ENCODE measurements around the gene COX6B2. TPM values are rescaled to one million over a fixed set of nuclear protein-coding genes. Genes with fewer than 3 reads are reported as not detected.

The COX6B2 gene
- total RNA-seq, 4 donors from 2014 or later: not detected

DNA sequence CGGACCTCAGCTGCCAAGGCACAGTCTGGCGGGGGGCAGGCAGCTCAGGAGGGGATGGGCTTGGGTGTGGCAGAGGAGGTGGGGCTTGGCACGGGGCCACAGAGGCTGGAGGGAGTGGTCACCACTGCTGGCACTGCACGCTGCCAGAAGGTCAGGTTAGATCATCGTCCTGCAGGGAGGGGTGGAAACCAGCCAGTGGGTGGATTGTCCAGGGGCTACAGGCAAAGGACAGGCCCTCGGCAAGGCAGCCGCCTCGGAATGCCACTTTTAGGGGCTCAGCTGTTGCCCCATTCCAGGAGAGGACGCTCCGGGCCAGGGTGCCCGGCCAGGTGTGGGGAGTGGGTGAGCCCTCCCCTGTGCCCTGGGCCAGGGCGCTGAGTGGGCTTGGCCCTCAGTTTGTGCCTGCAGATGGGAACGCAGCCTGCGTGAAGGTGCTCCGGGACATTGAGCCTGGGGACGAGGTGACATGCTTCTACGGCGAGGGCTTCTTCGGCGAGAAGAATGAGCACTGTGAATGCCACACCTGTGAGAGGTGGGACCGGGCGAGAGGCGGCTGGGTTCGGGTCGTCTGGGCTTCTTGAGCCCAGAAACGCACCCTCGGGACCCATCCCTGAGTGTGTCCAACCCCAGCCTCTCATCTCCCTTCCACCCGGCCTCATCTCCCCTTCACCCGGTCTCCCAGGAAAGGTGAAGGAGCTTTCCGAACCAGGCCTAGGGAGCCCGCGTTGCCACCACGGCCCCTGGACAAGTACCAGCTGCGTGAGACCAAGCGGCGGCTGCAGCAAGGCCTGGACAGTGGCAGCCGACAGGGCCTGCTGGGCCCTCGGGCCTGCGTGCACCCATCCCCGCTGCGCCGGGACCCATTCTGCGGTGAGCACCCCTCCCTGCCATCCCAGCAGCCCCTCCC, 8.4 kb downstream of the COX6B2 start:
- peak overlapping the region in 2 of 4 donors; percentile 37 to 62 for H3K27ac ChIP-seq
- peak; percentile 54 for ATAC-seq
- H3K4me3 ChIP-seq: no peak overlapping the region
- H3K27me3 ChIP-seq: peaks cover 21% of the 10 kb centered on the region
- peaks cover 0 to 37% (median 7%) of the 10 kb centered on the region in 3 donors for H3K4me1 ChIP-seq
- peaks cover 0 to 53% of the 10 kb centered on the region in 2 donors for H3K36me3 ChIP-seq
- no peaks in the 10 kb centered on the region for H3K9me3 ChIP-seq
- WGBS, 2 donors (ENCODE audit: low coverage in 1 of 2): 81 to 83% methylated on average over 2 to 11 of the region's 43 CpGs
- TF ChIP-seq POLR2A (IDR thresholded peaks at IDR 0.05) (no peak), POLR2AphosphoS5 (IDR thresholded peaks at IDR 0.05) (no peak), EP300 (IDR thresholded peaks at IDR 0.05) (no peak)
- TF ChIP-seq, protein P1, sequence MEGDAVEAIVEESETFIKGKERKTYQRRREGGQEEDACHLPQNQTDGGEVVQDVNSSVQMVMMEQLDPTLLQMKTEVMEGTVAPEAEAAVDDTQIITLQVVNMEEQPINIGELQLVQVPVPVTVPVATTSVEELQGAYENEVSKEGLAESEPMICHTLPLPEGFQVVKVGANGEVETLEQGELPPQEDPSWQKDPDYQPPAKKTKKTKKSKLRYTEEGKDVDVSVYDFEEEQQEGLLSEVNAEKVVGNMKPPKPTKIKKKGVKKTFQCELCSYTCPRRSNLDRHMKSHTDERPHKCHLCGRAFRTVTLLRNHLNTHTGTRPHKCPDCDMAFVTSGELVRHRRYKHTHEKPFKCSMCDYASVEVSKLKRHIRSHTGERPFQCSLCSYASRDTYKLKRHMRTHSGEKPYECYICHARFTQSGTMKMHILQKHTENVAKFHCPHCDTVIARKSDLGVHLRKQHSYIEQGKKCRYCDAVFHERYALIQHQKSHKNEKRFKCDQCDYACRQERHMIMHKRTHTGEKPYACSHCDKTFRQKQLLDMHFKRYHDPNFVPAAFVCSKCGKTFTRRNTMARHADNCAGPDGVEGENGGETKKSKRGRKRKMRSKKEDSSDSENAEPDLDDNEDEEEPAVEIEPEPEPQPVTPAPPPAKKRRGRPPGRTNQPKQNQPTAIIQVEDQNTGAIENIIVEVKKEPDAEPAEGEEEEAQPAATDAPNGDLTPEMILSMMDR (IDR thresholded peaks at IDR 0.05): no peak

DNA sequence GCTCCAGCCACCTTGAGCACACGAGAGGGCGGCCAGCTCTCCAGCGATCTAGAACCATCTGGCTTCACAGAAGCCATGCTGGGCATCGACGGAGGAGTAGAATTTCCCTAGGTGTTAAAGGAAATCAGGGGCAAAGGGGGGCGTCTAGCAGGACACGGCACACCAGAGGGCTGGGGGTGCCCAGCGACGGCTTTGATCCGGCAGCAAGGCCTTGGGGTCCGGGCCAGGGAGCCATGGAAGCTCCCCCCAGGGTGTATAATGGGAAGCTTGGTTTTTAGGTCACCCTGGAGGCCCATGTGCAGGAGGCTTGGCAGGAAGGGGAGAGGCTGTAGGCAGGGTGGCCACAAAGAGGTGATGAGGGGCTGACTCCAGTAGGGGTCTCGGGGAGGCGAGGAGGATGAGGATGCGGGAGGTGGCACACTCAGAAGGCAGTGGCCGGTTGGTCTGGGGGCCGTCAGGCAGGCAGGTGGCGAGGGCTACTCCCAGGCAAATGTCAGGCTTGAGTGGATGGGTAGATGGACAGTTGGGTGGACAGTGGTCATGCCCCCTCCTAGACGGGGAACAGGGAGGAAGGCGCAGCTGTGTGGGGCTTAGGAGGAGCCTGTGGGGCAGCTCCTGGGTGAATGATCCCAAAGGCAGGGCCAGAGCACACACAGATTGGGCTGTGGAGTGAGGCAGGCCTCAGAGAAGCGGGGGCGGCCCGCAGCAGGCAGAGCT, 9.3 kb downstream of the COX6B2 start:
- Histone ChIP-seq H3K4me1 (peaks cover 0 to 45% (median 15%) of the 10 kb centered on the region in 3 donors), H3K4me3 (no peak overlapping the region), H3K27ac (peak overlapping the region in 2 of 4 donors; percentile 37 to 62), H3K36me3 (peaks cover 0 to 53% of the 10 kb centered on the region in 2 donors), H3K9me3 (no peaks in the 10 kb centered on the region), H3K27me3 (peaks cover 13% of the 10 kb centered on the region)
- no peak for ATAC-seq
- TF ChIP-seq POLR2AphosphoS5 (IDR thresholded peaks at IDR 0.05) (no peak), POLR2A (IDR thresholded peaks at IDR 0.05) (no peak), EP300 (IDR thresholded peaks at IDR 0.05) (no peak)
- TF ChIP-seq, protein P1 (IDR thresholded peaks at IDR 0.05): no peak
- WGBS, 2 donors (ENCODE audit: low coverage in 1 of 2): 70 to 82% methylated on average over 5 to 16 of the region's 22 CpGs

DNA sequence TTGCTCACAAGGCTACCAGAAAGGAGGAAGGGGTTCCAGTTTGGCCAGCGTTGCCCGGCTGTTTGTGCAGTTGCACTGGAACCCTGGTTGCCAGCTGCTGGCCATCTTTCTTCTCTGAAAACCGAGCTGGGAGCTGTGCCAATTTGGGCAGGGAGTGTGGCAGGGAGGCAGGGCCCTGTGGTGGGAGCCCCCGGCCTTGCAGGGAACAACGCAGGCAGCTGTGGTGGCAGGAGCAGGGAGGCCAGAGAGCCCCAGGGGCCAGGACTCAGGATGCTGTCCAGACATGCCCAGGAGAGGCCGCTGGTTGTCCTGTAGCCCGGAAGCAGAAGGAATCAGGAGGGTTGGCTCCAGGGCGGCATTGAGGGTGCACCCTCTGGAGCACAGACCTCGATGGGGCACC, 10.1 kb downstream of the COX6B2 start:
- no peak overlapping the region for H3K27ac ChIP-seq
- peaks cover 0 to 53% of the 10 kb centered on the region in 2 donors for H3K36me3 ChIP-seq
- peaks cover 5% of the 10 kb centered on the region for H3K27me3 ChIP-seq
- ATAC-seq: no peak
- H3K9me3 ChIP-seq: no peaks in the 10 kb centered on the region
- H3K4me1 ChIP-seq: peaks cover 0 to 49% (median 16%) of the 10 kb centered on the region in 3 donors
- TF ChIP-seq, protein P1 (IDR thresholded peaks at IDR 0.05): no peak
- TF ChIP-seq EP300 (IDR thresholded peaks at IDR 0.05) (no peak), POLR2A (IDR thresholded peaks at IDR 0.05) (no peak), POLR2AphosphoS5 (IDR thresholded peaks at IDR 0.05) (no peak)
- WGBS, 2 donors (ENCODE audit: low coverage in 1 of 2): 59% methylated on average over 2 of the region's 9 CpGs; no CpG with 5 or more reads in 1 of the 2 donors
- no peak overlapping the region for H3K4me3 ChIP-seq

DNA sequence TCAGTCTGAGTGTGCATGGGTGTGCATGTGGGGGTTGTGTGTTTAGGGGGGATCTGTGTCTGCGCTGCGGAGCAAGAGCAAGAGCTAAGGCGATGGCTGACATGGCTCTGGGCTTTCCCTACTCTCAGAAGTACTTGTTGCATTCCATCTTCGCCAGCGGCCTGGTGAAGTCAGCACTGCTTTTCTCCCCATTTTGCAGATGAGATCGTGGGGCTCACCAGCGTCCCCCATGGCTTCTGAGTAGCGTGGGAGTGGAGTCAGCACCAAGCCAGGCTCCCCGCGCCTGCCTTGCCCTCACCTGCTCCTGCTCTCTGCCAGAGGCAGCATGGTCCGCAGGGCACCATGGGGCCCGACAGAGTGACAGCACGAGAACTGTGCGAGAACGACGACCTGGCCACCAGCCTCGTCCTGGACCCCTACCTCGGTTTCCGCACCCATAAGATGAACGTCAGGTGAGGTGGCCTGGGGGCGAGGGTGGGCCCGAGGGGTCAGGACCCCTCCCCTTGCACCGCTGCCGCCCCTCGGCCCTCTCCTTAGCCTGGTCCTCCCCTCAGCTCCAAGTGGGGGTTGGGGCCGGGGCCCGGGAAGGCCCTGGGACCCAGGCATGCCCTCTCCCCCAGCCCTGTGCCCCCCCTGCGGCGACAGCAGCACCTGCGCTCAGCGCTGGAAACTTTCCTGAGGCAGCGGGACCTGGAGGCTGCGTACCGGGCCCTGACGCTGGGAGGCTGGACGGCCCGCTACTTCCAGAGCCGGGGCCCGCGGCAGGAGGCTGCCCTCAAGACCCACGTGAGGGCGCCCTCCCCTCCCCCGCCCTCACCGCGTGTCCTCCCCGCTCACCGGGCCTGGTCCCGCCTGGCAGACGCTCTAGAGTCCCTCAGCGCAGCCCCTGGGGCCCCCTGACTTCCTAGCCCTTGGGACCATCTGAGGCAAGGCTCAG, 12.7 kb downstream of the COX6B2 start:
- Histone ChIP-seq H3K27ac (peak overlapping the region in 1 of 4 donors; percentile 98), H3K27me3 (no peaks in the 10 kb centered on the region), H3K9me3 (no peaks in the 10 kb centered on the region), H3K4me1 (peaks cover 0 to 48% (median 20%) of the 10 kb centered on the region in 3 donors), H3K36me3 (peaks cover 0 to 39% of the 10 kb centered on the region in 2 donors), H3K4me3 (peak overlapping the region in 1 of 2 donors; percentile 73)
- TF ChIP-seq POLR2AphosphoS5 (IDR thresholded peaks at IDR 0.05) (no peak), POLR2A (IDR thresholded peaks at IDR 0.05) (no peak), EP300 (IDR thresholded peaks at IDR 0.05) (no peak)
- TF ChIP-seq, protein P1 (IDR thresholded peaks at IDR 0.05): no peak
- WGBS, 2 donors (ENCODE audit: low coverage in 1 of 2): 73 to 82% methylated on average over 2 to 10 of the region's 50 CpGs
- no peak for ATAC-seq
